Glomerular visceral epithelial cell (primary cell): Measurements from ENCODE around the gene OR4D1.
"Not testable (repeated sequence)": the region's sequence is repeated elsewhere in the genome, so short reads cannot be mapped to it uniquely, and the experiment has no call there.

Source experiments
- DNase-seq: peaks from one replicate; pipeline ENCODE4 v3.0.0-alpha.2; 2016; ENCODE audit errors: extremely low spot score

OR4D1 gene

GRCh38 chr17:58147930-58148434, at the start of gene OR4D1:
OR4D1 (plus strand) TSS chr17:58148384; CDS start chr17:58155154, 6,770 bp downstream.
- DNase-seq: no peak

- no peak for DNase-seq
Measured at GRCh38 chr17:58100506-58100905, 47.7 kb upstream of the OR4D1 start.

- not testable (repeated sequence) for DNase-seq
Measured at GRCh38 chr17:58101898-58102297, 46.3 kb upstream of the OR4D1 start.

- no peak for DNase-seq
Measured at GRCh38 chr17:58105093-58105492, 43.1 kb upstream of the OR4D1 start.

- DNase-seq: no peak
Measured at GRCh38 chr17:58107306-58107705, 40.9 kb upstream of the OR4D1 start.

GRCh38 chr17:58109197-58109596, 39.0 kb upstream of the OR4D1 start:
- DNase-seq: no peak

- no peak for DNase-seq
Measured at GRCh38 chr17:58110012-58110411, 38.2 kb upstream of the OR4D1 start.

GRCh38 chr17:58111676-58112075, 36.5 kb upstream of the OR4D1 start:
- no peak for DNase-seq

- DNase-seq: peak; percentile 70
Measured at GRCh38 chr17:58112970-58113631, 35.1 kb upstream of the OR4D1 start.

- DNase-seq: no peak
Measured at GRCh38 chr17:58113947-58114346, 34.2 kb upstream of the OR4D1 start.

- no peak for DNase-seq
Measured at GRCh38 chr17:58117382-58117781, 30.8 kb upstream of the OR4D1 start.

GRCh38 chr17:58119491-58119890, 28.7 kb upstream of the OR4D1 start:
- no peak for DNase-seq

- peak; percentile 48 for DNase-seq
Measured at GRCh38 chr17:58120195-58120822, 27.9 kb upstream of the OR4D1 start.

GRCh38 chr17:58121925-58122324, 26.3 kb upstream of the OR4D1 start:
- peak; percentile 13 for DNase-seq

GRCh38 chr17:58127846-58128245, 20.3 kb upstream of the OR4D1 start:
- DNase-seq: no peak

- not testable (repeated sequence) for DNase-seq
Measured at GRCh38 chr17:58132697-58133096, 15.5 kb upstream of the OR4D1 start.

- peak; percentile 17 for DNase-seq
Measured at GRCh38 chr17:58136669-58137279, 11.4 kb upstream of the OR4D1 start.

GRCh38 chr17:58141505-58141904, 6.7 kb upstream of the OR4D1 start:
- DNase-seq: no peak

GRCh38 chr17:58143335-58143734, 4.8 kb upstream of the OR4D1 start:
- not testable (repeated sequence) for DNase-seq

GRCh38 chr17:58144801-58145200, 3.4 kb upstream of the OR4D1 start:
- no peak for DNase-seq

GRCh38 chr17:58148609-58149008, 425 bp downstream of the OR4D1 start:
- DNase-seq: no peak

GRCh38 chr17:58150394-58150793, 2.2 kb downstream of the OR4D1 start:
- DNase-seq: no peak

- DNase-seq: no peak
Measured at GRCh38 chr17:58153046-58153445, 4.9 kb downstream of the OR4D1 start.
